Astrocyte (in vitro differentiated cells and primary cell): Measurements from ENCODE around the gene NKAIN2.

Experiments used
- CTCF ChIP-seq: IDR thresholded peaks from 2 replicates; pipeline ENCODE4 v1.5.1; 2011; ENCODE audit warnings: low read depth, mild to moderate bottlenecking, inconsistent platforms, low read length, moderate library complexity; ENCODE audit not compliant: insufficient read depth
- EZH2 ChIP-seq: IDR thresholded peaks from 2 replicates; pipeline ENCODE4 v1.6.1; 2012; ENCODE audit warnings: mild to moderate bottlenecking, low read length, inconsistent platforms; ENCODE audit not compliant: insufficient read depth

- TF ChIP-seq CTCF (no peak), EZH2 (no peak)
These were observed 639.9 kb downstream of the NKAIN2 start for GRCh38 chr6:124443541-124443940.
